ENCODE measurements around the gene FMN2. TPM values are rescaled to one million over a fixed set of nuclear protein-coding genes. Genes with fewer than 3 reads are reported as not detected.

Gene FMN2
- total RNA-seq, 2 experiments from 2014 or later: not detected

DNA sequence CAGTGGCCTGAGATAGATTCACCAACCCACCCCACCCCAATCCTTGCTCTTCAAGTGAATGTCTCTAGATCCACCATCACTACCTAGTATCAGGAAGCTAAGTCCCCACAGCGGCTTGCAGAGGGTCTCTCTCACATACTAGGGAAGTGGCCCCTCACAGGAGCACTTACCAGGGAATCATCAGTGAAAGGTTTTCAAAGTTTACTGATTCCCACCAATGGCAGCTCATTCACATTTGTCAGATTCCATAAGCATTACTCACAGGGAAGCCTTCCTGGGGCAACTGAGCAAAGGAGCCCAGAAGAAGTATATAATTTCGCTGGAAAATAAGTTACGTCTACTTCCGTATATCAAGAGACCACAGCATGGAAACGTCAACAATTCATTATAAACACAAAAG, 399.5 kb downstream of the FMN2 start:
- ChIA-PET POLR2A (no interaction called here), CTCF (interaction anchor here (1.4 kb wide), 1 partner anchor 117 kb away, joined by 4 read pairs; no protein-coding TSS in a partner anchor)
- no peak overlapping the region for H3K27ac Mint-ChIP-seq
- H3K4me1 Mint-ChIP-seq (ENCODE audit: low read depth): no peaks in the 10 kb centered on the region
- no peak for DNase-seq
- H3K36me3 Mint-ChIP-seq: peaks cover 1% of the 10 kb centered on the region
- no peaks in the 10 kb centered on the region for H3K9me3 Mint-ChIP-seq
- H3K27me3 Mint-ChIP-seq: no peaks in the 10 kb centered on the region
- intact Hi-C loops (cut with micrococcal nuclease): no loop called here
- H3K4me3 Mint-ChIP-seq: no peak overlapping the region

DNA sequence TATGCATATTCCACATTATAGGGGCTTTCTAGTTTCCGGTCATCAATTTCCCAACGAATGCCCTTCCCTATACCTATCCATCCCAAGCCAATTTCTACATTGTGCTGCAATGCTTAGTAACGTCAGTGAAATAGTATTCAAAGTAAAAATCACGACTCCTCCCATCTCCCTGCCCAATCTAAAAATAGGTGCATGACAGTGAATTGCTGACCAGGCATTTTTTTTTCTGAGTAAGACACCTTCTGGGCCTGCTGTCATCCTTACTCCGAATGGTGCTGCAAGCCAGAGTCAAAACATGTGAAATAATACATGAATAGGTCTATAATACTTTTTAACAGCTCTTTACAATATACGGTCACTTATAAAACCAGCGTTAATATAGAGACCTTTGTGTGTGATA, 400.1 kb downstream of the FMN2 start:
- Mint-ChIP-seq H3K9me3 (no peaks in the 10 kb centered on the region), H3K36me3 (peaks cover 1% of the 10 kb centered on the region), H3K4me1 (ENCODE audit: low read depth) (no peaks in the 10 kb centered on the region), H3K4me3 (no peak overlapping the region), H3K27me3 (no peaks in the 10 kb centered on the region), H3K27ac (no peak overlapping the region)
- intact Hi-C loops (cut with micrococcal nuclease): no loop called here
- ChIA-PET CTCF (no interaction called here), POLR2A (no interaction called here)
- DNase-seq: no peak

DNA sequence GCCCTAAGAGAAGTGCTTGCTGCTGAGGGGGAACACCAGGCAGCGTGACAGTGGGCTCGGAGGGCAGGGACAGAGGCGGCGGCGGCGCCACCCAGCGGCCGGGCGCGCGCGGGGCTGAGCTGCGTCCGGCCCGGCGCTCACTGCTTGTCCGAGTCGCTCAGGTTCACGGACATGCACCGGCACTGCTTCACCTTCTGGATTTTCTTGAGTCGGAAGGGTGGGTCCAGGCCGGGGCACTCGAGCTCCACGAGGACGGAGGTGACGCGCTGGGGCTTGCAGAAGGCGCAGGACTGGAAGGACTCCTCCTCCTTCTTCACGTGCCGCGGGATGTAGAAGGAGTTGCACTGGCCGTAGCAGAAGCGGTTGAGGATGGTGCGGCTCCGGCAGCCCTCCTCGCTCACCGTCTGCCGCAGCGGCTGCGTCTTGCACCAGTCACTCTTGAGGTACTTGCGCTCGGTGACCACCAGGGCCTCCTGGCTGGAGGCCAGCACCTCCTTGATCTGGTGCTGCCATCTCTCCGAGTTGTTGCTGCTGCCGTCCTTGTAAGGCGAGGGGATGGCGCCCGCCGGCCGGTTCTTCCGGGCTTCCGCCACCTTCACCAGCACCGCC, 401.3 kb downstream of the FMN2 start:
- Mint-ChIP-seq H3K4me1 (ENCODE audit: low read depth) (no peaks in the 10 kb centered on the region), H3K36me3 (peaks cover 1% of the 10 kb centered on the region), H3K4me3 (peak overlapping the region; percentile 39), H3K27ac (no peak overlapping the region), H3K9me3 (no peaks in the 10 kb centered on the region), H3K27me3 (no peaks in the 10 kb centered on the region)
- peak; percentile 30 for DNase-seq
- ChIA-PET POLR2A (no interaction called here), CTCF (no interaction called here)
- intact Hi-C loops (cut with micrococcal nuclease): no loop called here

DNA sequence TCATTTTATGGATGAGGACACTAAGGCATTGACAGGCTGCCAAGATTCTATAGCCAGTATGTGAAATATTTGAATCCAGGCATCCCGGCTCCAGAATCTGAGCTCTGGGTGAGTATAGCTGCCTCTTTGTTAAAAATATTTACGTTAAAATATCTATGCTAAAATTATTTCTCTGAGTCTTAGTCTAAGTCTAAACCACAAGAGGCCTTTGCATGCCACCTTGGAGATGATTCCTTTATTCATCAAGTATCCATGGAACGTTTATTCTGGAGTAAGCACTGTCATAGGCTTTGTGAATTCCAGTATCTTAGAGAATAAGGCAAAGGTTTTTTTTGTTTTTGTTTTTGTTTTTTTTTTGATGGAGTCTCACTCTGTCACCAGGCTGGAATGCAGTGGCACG, 403.9 kb downstream of the FMN2 start:
- intact Hi-C loops (cut with micrococcal nuclease): no loop called here
- H3K4me1 Mint-ChIP-seq (ENCODE audit: low read depth): peaks cover 2% of the 10 kb centered on the region
- DNase-seq: no peak
- H3K9me3 Mint-ChIP-seq: no peaks in the 10 kb centered on the region
- CTCF ChIA-PET: no interaction called here
- H3K36me3 Mint-ChIP-seq: peaks cover 1% of the 10 kb centered on the region
- H3K4me3 Mint-ChIP-seq: no peak overlapping the region
- H3K27me3 Mint-ChIP-seq: no peaks in the 10 kb centered on the region
- H3K27ac Mint-ChIP-seq: no peak overlapping the region
- POLR2A ChIA-PET: no interaction called here

DNA sequence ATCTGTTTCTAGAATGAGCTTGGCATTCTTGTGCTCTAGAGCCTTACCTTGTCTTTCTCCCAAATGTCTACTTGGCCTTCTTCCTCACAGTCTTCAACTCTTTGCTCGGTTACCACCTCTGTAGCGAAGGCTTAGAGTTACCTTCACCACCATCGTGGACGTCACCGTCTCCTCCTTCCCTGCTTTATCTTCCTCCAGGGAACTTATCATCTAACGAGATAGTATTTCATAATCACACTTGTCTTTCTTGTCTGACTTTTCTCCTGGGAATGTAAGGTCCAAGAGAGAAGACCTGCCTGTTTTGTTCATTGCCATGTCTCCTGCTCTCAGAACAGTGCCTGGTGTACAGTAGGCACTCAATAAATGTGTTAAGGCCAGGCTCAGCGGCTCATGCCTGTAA, 404.7 kb downstream of the FMN2 start:
- intact Hi-C loops (cut with micrococcal nuclease): no loop called here
- ChIA-PET POLR2A (no interaction called here), CTCF (no interaction called here)
- no peaks in the 10 kb centered on the region for H3K9me3 Mint-ChIP-seq
- no peaks in the 10 kb centered on the region for H3K27me3 Mint-ChIP-seq
- no peak overlapping the region for H3K4me3 Mint-ChIP-seq
- peaks cover 2% of the 10 kb centered on the region for H3K4me1 Mint-ChIP-seq (ENCODE audit: low read depth)
- DNase-seq: no peak
- H3K27ac Mint-ChIP-seq: no peak overlapping the region
- peaks cover 1% of the 10 kb centered on the region for H3K36me3 Mint-ChIP-seq

DNA sequence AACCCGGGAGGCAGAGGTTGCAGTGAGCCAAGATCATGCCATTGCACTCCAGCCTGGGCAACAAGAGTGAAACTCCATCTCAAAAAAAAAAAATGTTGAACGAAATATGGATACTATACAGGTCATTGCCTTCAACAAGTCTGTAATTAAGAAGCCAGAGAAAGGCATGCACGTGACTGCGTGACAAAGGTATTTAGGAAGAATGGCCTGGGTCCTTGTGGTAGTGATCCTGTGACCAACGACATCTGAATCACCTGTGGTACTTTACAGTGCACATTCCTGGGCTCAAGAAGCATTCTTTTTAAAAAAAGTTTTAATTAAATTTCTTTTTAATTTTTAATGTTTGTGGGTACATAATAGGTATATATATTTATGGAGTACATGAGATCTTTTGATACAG, 405.3 kb downstream of the FMN2 start:
- ChIA-PET POLR2A (no interaction called here), CTCF (no interaction called here)
- Mint-ChIP-seq H3K4me1 (ENCODE audit: low read depth) (peaks cover 2% of the 10 kb centered on the region), H3K27ac (no peak overlapping the region), H3K27me3 (no peaks in the 10 kb centered on the region), H3K9me3 (no peaks in the 10 kb centered on the region), H3K4me3 (no peak overlapping the region), H3K36me3 (peaks cover 1% of the 10 kb centered on the region)
- DNase-seq: no peak
- intact Hi-C loops (cut with micrococcal nuclease): no loop called here

DNA sequence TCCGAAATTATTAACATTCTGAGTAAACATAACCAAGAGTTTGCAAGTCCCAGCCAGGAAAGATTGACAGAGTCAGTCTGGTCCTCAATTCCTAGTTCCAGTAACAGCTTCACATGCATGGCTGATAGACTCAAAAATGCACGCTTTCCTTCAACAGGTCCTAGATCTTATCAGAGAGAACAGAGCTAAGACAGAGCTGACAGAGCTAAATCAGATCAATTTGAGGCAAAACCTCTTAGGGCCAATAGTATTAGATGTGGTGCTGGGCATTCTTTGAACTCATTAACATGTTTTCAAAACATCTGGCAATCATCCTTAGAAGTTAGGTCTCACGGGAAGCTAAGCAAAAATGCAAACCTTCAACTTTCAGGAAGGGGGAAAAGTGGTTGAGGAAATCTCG, 406.2 kb downstream of the FMN2 start:
- intact Hi-C loops (cut with micrococcal nuclease): no loop called here
- no peak overlapping the region for H3K27ac Mint-ChIP-seq

DNA sequence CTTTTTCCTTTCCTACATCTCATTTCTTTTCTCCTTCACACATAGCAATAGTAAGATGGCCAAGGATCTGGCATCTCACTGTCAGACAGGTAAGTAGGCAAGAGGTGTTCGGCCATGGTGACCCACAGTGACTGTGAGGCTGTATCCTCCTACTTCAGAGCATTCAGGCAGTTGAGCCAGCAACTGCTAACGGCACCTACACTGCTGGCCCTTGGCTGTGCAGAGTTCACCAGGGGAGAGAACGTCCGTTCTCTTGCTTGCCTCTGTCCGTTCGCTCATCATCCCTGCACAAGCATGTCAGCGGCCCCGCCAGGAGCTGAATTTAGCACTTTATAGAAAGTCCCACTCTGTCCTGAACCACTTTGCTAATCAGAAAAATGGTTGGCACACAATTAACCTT, 406.7 kb downstream of the FMN2 start:
- ChIA-PET POLR2A (no interaction called here), CTCF (interaction anchor here (1.4 kb wide), 1 partner anchor 43 kb away, joined by 3 read pairs; no protein-coding TSS in a partner anchor)
- Mint-ChIP-seq H3K4me3 (no peak overlapping the region), H3K4me1 (ENCODE audit: low read depth) (peaks cover 2% of the 10 kb centered on the region), H3K9me3 (no peaks in the 10 kb centered on the region), H3K27me3 (no peaks in the 10 kb centered on the region), H3K36me3 (no peaks in the 10 kb centered on the region), H3K27ac (no peak overlapping the region)
- intact Hi-C loops (cut with micrococcal nuclease): no loop called here
- no peak for DNase-seq

More for the DNA sequence above, 406.2 kb downstream of the FMN2 start:
- no peak overlapping the region for H3K4me3 Mint-ChIP-seq
- peaks cover 2% of the 10 kb centered on the region for H3K4me1 Mint-ChIP-seq (ENCODE audit: low read depth)
- no peaks in the 10 kb centered on the region for H3K27me3 Mint-ChIP-seq
- H3K36me3 Mint-ChIP-seq: no peaks in the 10 kb centered on the region
- no peak for DNase-seq
- CTCF ChIA-PET: interaction anchor here (1.4 kb wide), 1 partner anchor 43 kb away, joined by 3 read pairs; no protein-coding TSS in a partner anchor
- H3K9me3 Mint-ChIP-seq: no peaks in the 10 kb centered on the region
- POLR2A ChIA-PET: no interaction called here

DNA sequence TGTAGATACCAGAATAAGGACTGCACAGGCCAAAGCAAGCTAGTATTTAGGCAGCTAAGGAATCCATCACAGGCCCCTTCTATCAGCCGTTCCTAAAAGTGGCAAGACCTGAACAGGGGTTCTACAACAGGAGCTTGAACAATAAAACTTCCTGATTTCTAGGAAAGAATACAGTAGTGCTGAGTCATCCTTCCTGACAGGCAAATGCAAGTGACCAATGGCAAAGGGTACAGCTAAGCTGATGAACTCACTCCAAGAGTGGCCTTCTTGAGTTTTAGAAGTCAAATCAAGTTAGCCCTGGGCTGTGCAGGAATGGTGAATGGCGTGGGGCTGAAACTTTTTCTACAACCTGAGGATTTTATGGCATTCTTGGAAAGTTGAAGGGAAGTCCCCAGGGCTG, 407.3 kb downstream of the FMN2 start:
- H3K36me3 Mint-ChIP-seq: no peaks in the 10 kb centered on the region
- no peaks in the 10 kb centered on the region for H3K27me3 Mint-ChIP-seq
- CTCF ChIA-PET: interaction anchor here (1.4 kb wide), 1 partner anchor 44 kb away, joined by 3 read pairs; no protein-coding TSS in a partner anchor
- H3K9me3 Mint-ChIP-seq: no peaks in the 10 kb centered on the region
- POLR2A ChIA-PET: no interaction called here
- DNase-seq: no peak
- no peak overlapping the region for H3K27ac Mint-ChIP-seq
- intact Hi-C loops (cut with micrococcal nuclease): no loop called here
- peaks cover 2% of the 10 kb centered on the region for H3K4me1 Mint-ChIP-seq (ENCODE audit: low read depth)
- no peak overlapping the region for H3K4me3 Mint-ChIP-seq

DNA sequence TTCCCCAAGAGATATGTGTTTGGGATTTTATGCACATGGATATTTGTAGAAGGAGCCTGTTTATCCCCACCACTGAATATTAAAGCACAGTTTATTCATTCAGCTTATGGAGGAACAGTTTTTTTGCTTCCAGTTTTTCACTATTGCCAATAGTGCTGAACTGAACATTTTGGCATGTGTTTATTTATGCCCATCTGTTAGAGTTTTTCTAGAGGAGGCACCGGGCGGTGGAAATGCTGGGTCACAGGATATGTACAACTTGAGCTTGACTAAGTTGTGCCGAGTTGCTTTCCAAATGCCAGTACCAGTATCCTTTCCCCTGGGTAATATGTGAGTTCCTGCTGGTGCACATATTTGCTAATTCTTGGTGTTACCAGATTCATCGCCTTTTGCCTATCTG, 409.0 kb downstream of the FMN2 start:
- POLR2A ChIA-PET: no interaction called here

DNA sequence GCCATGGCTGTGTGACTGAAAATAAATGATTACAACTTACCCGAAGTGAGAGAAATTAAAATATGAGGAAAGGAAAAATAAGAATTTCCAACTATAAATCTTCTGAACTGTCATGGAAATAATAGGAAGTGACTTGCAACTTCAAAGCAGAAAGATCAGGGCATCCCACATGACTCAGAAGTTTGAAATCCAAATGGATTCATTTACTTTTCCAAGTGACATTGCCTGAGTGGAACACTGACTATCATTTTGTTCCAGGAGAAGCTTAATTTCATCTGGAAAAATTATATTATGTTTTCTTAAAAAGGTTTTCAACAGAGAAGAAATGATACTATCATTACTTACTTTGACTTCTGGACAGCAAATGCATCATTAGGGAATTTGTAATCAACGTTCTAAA, 409.4 kb downstream of the FMN2 start:
- no peaks in the 10 kb centered on the region for H3K27me3 Mint-ChIP-seq
- POLR2A ChIA-PET: no interaction called here
- H3K27ac Mint-ChIP-seq: no peak overlapping the region
- H3K9me3 Mint-ChIP-seq: no peaks in the 10 kb centered on the region
- peaks cover 2% of the 10 kb centered on the region for H3K4me1 Mint-ChIP-seq (ENCODE audit: low read depth)
- intact Hi-C loops (cut with micrococcal nuclease): no loop called here
- H3K36me3 Mint-ChIP-seq: no peaks in the 10 kb centered on the region
- H3K4me3 Mint-ChIP-seq: no peak overlapping the region
- DNase-seq: no peak
- CTCF ChIA-PET: interaction anchor here (0.7 kb wide), 1 partner anchor 312 kb away, joined by 3 read pairs; no protein-coding TSS in a partner anchor

More for the DNA sequence above, 409.0 kb downstream of the FMN2 start:
- H3K4me1 Mint-ChIP-seq (ENCODE audit: low read depth): peaks cover 2% of the 10 kb centered on the region
- no peaks in the 10 kb centered on the region for H3K36me3 Mint-ChIP-seq
- DNase-seq: no peak
- H3K27ac Mint-ChIP-seq: no peak overlapping the region
- CTCF ChIA-PET: no interaction called here
- no peaks in the 10 kb centered on the region for H3K9me3 Mint-ChIP-seq
- intact Hi-C loops (cut with micrococcal nuclease): no loop called here
- no peak overlapping the region for H3K4me3 Mint-ChIP-seq
- H3K27me3 Mint-ChIP-seq: no peaks in the 10 kb centered on the region

DNA sequence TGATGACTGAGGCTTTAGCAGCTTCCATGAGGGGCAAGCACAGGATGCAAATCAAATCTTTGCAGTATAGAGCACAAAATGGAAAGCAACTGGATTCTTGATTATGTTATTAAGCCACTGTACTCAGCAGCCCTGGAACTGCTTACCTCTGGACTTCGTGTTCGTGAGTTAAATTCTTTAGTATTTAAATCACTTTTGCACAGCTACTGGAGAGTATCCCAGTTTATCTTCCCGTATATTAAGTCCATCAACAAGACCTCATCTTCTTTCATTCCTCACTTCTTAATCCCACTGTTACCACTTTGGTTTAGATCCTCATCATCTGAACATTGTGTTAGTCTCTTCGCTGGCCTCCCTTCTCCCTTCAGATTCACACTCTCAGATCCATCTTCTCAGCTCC, 411.4 kb downstream of the FMN2 start:
- Mint-ChIP-seq H3K4me3 (no peak overlapping the region), H3K4me1 (ENCODE audit: low read depth) (peaks cover 2% of the 10 kb centered on the region), H3K9me3 (no peaks in the 10 kb centered on the region), H3K36me3 (no peaks in the 10 kb centered on the region), H3K27me3 (no peaks in the 10 kb centered on the region), H3K27ac (no peak overlapping the region)
- ChIA-PET CTCF (no interaction called here), POLR2A (no interaction called here)
- intact Hi-C loops (cut with micrococcal nuclease): no loop called here
- DNase-seq: no peak

DNA sequence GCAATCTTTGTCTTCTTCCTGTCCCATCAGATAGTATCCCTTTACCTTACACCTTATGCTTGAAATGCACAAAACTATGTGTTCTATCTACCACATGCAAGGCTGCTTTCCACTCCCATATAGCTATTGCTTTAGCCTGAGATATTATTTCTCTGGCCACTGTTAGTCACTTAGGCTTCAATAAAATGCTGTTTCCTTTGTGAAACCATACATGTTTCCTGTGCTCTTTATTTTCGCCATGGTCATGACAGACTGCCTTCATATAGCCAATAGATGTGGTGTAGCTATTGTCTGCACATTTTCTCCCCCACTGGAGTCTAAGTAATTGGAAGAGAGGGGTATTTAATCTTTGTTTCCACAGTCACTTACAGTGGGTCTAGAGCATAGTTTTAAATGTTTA, 411.9 kb downstream of the FMN2 start:
- H3K27ac Mint-ChIP-seq: no peak overlapping the region
- ChIA-PET CTCF (no interaction called here), POLR2A (no interaction called here)
- DNase-seq: no peak
- intact Hi-C loops (cut with micrococcal nuclease): no loop called here
- H3K36me3 Mint-ChIP-seq: no peaks in the 10 kb centered on the region
- H3K9me3 Mint-ChIP-seq: no peaks in the 10 kb centered on the region
- peaks cover 2% of the 10 kb centered on the region for H3K4me1 Mint-ChIP-seq (ENCODE audit: low read depth)
- H3K27me3 Mint-ChIP-seq: no peaks in the 10 kb centered on the region
- no peak overlapping the region for H3K4me3 Mint-ChIP-seq

All from activated CD4-positive, alpha-beta memory T cell treated with anti-CD3 and anti-CD28 coated beads for 36 hours (primary cell).